Renal pelvis (tissue), 4 donors: ENCODE results near the gene SLC7A7. TPM values are rescaled to one million over a fixed set of nuclear protein-coding genes. Genes with fewer than 3 reads are reported as not detected.
"Not testable (repeated sequence)": the region's sequence is repeated elsewhere in the genome, so short reads cannot be mapped to it uniquely, and the experiment has no call there.

ENCODE experiments used
- DNase-seq: peaks from one replicate; pipeline ENCODE4 v3.0.0-alpha.2; 2013
- polyA plus RNA-seq, 3 donors: library from polyadenylated mRNA; unstranded; fragments of 120-200 nt; gene quantifications; one replicate each; pipeline ENCODE4 v1.2.1, GENCODE V29; 2013; ENCODE audit not compliant: insufficient read length in 3 of 3

The SLC7A7 gene
- polyA plus RNA-seq, 3 donors: 114 to 130 (median 129) TPM

DNA sequence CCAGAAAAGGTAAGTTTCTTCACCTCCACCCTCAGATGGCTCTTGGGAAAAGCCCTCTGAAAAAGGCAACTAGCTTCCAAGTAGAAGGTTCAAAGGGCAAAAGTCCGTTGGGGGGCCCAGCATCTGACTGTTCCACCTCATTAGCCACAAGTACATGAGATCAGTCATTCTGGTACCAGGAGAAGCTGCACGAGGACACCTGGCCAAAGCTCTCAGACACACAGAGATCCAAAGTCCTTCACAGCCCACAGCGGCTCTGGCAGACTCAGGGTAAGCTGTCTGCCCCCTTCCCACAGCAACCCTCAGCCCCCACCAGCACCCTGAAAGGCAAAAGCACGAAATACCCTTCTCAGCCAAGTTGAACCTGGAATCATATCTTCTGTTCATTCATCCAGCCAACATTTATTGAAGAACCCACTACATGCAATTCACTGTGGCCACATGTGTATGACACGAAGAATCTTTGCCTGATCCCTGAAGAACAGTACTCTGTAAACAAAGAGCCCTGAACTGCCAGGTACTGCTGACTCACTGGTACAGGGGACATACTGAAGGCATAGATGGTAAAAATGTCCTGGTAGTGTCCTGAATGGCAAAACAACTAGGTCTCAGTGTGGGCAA is 19.0 kb downstream of the SLC7A7 start:
- no peak for DNase-seq

- no peak for DNase-seq
Measured at GRCh38 chr14:22794551-22794951, 20.7 kb downstream of the SLC7A7 start.

- DNase-seq: no peak
Measured at GRCh38 chr14:22793976-22794375, 21.3 kb downstream of the SLC7A7 start.

- not testable (repeated sequence) for DNase-seq
Measured at GRCh38 chr14:22793550-22793949, 21.7 kb downstream of the SLC7A7 start.

DNA sequence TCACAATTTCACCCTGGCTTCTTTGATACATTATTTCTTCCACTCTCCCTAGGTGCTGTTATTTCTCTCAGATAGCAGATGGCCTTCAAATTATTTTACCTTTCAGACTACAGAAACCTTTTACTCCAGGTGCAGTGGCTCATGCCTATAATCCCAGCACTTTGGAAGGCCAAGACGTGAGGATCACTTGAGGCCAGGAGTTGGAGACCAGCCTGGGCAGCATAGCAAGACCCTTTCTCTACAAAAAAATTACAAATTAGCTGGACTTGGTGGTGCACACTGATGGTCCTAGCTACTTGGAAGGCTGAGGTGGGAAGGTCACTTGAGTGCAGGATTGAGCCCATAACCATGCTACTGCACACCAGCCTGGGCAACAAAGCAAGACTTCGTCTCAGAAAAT is 23.1 kb downstream of the SLC7A7 start:
- DNase-seq: no peak

GRCh38 chr14:22791301-22791700 is 23.9 kb downstream of the SLC7A7 start:
- DNase-seq: no peak

DNA sequence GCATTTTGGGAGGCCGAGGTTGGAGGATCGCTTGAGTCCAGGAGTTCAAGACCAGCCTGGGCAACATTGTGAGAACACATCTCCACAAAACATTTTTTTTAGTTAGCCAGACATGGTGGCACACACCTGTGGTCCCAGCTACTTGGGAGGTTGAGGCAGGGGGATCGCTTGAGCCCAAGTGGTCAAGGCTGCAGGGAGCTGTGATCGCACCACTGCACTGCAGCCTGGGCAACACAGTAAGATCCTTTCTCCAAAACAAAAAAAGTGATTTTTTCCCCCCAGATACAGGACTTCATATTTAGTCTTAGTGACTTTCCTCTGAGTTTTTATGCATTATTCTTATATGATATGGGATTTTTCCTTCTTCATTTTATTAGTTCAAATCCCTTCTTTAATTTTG is 28.6 kb downstream of the SLC7A7 start:
- no peak for DNase-seq

DNA sequence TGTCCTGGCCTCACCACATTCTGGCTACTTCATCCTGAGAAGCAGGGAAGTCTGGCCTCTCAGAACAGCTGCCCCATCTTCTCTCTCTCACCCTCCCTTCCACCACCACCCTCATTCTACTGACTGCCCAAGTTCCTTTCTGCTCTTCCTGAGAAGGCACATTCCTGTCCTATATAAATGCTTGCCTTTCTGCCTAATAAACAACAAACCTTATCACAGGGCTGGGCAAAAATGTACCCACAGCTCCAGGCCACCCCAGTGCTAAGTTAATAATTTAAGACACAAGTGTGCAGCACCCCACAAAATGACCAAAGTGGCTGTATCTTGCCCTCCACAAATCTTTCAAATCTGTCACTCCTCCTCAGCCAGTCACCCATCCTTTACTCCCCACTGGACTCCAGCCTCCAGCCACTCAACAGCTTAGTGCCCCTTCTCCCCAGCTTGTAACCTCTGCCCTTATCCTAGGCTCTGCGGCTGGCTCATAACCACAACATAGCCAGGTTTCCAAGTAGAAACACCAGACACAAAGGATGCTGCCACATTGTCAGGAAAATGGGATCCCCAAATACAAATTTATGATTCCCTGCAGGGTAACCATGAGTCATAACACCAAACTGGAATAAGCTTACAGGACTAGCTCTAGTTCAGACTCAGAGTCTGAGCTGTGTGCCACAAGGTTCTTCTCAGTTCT is 33.8 kb downstream of the SLC7A7 start:
- DNase-seq: no peak

DNA sequence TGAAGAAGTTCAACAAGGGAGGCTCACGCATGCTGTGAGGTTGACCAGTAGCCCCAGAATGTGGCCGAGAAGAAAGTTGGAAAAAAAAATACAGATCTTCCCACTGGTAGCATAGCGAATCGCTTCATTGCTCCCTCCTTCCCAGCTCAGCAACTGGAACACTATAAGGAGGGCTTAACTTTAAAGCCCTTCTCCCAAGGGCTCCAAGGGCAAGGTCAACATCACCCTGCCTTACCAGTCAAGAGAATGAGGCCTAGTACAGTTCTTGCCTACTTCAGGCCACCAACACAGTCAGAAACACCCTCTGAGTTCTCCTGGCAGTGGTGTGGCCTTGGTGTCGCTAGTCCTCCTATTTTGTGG is 34.3 kb downstream of the SLC7A7 start:
- DNase-seq: no peak

- no peak for DNase-seq
Measured at GRCh38 chr14:22780105-22780679, 35.0 kb downstream of the SLC7A7 start.

GRCh38 chr14:22778084-22778483 is 37.2 kb downstream of the SLC7A7 start:
- DNase-seq: no peak

DNA sequence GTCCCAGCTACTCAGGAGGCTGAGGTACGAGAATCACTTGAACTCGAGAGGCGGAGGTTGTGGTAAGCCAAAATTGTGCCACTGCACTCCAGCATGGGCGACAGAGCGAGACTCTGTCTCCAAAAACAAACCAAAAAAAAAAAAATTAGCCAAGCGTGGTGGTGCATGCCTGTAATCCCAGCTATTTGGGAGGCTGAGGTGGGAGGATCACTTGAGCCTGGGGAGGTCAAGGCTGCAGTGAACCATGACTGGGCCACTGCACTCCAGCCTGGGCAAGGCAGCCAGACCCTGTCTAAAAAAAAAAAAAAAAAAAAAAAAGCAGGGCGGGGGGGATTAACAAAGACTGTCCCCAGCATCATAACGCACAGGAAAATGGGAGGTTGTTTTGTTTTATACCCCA is 38.4 kb downstream of the SLC7A7 start:
- not testable (repeated sequence) for DNase-seq

DNA sequence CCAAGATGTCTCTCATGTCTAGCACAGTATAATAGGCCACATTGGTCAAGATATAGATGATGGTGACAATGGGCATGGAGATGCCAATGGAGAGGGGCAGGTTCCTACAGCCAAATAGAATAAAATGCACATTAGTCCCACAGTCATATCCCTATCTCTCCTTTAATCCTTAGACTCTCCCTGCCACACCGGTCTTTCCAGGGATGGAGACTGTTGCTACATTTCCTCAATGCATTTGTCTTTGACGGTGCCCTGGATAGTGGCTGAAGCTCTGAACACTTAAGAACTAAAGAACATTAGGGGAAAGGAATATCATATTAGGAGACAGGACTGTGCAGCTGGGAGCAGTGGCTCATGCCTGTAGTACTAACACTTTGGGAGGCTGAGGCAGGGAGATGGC is 39.0 kb downstream of the SLC7A7 start:
- no peak for DNase-seq

DNA sequence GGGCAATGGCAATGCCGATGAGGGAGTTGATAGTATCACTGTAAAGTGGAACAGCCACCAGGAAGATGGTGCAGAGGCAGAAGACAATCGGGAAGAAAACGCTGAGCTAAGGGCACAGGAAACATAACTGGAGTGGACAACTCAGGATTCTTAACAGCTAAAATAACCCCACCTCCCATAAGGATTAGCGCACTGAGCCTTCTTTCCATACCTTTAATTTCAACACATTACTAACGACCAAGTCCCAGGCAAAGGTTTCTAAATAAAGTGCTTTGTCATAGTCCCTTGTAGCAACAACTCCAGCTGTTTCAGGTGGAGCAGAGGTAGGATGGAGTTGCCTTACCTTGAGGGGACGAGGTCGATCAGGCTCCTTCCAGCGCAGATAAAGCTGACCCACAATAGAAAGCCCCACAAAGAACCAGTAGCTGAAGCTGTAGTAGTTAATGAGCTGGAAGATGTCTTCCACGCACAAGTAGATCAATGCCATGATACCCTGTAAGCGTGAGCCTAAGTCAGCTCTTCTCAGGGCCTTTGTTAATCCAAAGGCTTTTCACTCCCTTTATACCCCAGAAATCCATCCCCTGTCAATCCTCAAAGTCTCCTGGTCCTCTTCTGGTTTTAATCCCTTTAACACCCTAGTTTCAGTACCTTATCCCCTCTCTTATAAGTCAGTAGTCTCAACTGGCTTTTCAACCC is 41.1 kb downstream of the SLC7A7 start:
- DNase-seq: no peak

- no peak for DNase-seq
Measured at GRCh38 chr14:22773162-22774010, 41.8 kb downstream of the SLC7A7 start.

DNA sequence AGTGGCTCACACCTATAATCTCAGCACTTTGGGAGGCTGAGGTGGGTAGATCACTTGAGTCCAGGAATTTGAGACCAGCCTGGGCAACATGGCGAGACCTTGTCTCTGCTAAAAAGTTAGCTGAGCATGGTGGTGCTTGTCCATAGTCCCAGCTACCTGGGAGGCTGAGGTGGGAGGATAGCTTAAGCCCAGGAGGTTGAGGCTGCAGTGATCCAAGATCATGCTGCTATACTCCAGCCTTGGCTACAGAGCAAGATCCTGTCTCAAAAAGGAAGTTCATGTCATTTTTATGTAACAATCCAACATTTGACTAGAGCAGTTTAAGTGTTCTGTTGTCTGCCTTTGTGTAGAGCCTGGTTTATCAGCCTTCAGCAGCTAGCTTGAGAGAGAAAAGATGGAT is 42.5 kb downstream of the SLC7A7 start:
- no peak for DNase-seq

- DNase-seq: no peak
Measured at GRCh38 chr14:22770481-22771187, 44.6 kb downstream of the SLC7A7 start.

GRCh38 chr14:22769369-22769768 is 45.9 kb downstream of the SLC7A7 start:
- no peak for DNase-seq

- DNase-seq: no peak
Measured at GRCh38 chr14:22768947-22769346, 46.3 kb downstream of the SLC7A7 start.

GRCh38 chr14:22767323-22767589 is 48.0 kb downstream of the SLC7A7 start:
- DNase-seq: no peak

GRCh38 chr14:22766457-22767322 is 48.5 kb downstream of the SLC7A7 start, which contains the start of gene OXA1L:
OXA1L (plus strand) TSS chr14:22766688; CDS start chr14:22766702, 14 bp downstream.
- peak; percentile 98 for DNase-seq
